ENCODE measurements around the gene KIAA1217. TPM values are rescaled to one million over a fixed set of nuclear protein-coding genes. Genes with fewer than 3 reads are reported as not detected.
A peak's percentile ranks its signal among the peaks of the same experiment; 100 is the strongest.

KIAA1217 gene, protein sequence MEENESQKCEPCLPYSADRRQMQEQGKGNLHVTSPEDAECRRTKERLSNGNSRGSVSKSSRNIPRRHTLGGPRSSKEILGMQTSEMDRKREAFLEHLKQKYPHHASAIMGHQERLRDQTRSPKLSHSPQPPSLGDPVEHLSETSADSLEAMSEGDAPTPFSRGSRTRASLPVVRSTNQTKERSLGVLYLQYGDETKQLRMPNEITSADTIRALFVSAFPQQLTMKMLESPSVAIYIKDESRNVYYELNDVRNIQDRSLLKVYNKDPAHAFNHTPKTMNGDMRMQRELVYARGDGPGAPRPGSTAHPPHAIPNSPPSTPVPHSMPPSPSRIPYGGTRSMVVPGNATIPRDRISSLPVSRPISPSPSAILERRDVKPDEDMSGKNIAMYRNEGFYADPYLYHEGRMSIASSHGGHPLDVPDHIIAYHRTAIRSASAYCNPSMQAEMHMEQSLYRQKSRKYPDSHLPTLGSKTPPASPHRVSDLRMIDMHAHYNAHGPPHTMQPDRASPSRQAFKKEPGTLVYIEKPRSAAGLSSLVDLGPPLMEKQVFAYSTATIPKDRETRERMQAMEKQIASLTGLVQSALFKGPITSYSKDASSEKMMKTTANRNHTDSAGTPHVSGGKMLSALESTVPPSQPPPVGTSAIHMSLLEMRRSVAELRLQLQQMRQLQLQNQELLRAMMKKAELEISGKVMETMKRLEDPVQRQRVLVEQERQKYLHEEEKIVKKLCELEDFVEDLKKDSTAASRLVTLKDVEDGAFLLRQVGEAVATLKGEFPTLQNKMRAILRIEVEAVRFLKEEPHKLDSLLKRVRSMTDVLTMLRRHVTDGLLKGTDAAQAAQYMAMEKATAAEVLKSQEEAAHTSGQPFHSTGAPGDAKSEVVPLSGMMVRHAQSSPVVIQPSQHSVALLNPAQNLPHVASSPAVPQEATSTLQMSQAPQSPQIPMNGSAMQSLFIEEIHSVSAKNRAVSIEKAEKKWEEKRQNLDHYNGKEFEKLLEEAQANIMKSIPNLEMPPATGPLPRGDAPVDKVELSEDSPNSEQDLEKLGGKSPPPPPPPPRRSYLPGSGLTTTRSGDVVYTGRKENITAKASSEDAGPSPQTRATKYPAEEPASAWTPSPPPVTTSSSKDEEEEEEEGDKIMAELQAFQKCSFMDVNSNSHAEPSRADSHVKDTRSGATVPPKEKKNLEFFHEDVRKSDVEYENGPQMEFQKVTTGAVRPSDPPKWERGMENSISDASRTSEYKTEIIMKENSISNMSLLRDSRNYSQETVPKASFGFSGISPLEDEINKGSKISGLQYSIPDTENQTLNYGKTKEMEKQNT (N-terminal part only)
- total RNA-seq (2014; rRNA removed; shearing (Covaris generic)) = 9.4 and 9.6 TPM in 2 replicates

DNA sequence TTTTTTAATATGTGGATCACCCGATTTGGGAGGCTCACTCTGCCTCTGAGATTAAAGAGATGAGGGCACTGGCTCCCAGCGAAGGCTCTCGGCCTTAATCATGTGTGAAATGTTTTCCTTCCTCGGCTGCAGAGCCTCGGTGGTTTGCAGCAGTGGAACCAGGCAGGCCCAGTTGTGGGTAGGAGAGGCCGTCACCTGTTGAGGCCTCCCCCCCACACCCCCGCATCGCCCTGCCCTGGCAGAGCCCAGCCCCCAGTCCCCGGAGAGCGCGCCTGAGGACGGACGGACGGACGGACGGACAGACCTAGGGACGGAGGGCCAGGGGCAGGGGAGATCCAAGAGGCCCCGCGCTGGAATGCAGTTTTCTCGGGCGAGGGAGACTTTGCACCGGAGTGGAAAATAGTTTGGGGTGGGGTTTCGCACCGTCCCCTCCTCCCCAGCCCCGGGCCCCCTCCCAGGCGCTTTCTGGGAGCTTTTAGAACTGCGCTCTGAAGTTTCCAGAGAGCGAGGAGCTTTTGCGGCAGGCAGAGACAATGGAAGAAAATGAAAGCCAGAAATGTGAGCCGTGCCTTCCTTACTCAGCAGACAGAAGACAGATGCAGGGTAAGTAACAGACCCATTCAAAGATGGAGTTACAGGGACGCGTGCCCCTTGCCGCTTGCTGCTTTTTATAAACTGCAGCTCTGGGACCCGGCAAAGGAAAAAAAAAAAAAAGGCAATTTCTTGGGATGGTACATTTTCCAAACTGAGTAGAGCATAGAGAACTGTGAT lies at the start of gene KIAA1217:
TSS of gene KIAA1217 (plus strand) at position 478 of the 771 bp plus-strand sequence. CDS start at position 534, 56 bp downstream.
- peak; percentile 36 for DNase-seq (ENCODE audit: low spot score)

DNA sequence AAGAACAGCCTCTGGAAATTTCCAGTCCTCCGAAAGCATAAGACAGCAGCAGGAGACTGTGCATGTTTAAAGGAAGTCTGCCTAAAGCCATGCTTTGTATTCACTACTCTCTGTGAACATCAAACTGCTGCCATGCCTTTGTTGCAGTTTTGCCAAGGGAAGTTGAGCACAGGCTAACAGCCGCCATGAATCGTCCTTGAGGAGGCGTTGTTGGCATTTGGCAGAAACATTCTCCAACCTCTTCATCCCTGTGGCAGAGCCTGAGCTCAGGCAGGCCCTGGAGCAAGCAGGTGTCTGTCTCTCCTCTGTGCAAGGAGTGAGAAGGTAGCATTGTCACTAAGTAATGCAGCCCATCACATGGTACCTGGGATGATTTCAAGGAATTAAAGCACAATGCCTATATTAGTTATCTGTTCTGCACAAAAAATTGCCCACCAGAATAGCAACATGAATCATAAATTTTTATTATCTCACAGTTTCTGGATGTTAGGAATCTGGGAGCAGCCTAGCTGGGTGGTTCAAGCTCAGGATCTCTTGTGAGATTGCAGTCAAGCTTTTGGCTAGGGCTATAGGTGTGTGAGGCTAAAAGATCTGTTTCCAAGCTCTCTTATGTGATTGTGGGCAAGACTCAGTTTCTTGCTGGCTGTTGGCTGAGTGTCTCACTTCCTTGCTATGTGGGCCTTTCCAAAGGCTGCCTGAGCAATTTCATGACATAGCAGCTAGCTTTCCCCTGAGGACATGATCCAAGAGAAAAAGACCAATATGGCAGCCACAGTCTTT lies 46.5 kb upstream of the KIAA1217 start:
- DNase-seq (ENCODE audit: low spot score) = no peak

DNA sequence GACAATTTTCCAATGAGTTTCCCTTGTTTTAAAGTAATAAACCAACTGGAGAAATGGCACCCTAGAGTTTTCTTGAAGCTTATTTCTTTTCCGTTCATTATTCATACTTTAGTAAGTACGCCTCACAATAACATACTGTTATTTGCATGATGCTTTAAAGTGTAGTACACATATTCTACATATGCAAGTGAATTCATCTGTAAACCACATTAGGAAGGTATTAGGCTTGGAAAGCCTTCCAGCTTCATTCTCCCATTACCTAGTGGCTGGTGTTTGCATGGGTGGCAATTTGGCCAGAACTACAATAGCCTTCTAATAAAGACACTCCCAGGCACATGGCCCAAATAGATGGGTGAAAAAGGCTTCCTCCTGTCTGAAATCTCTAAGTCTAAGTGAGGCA lies 45.5 kb upstream of the KIAA1217 start:
- DNase-seq (ENCODE audit: low spot score) = no peak

DNA sequence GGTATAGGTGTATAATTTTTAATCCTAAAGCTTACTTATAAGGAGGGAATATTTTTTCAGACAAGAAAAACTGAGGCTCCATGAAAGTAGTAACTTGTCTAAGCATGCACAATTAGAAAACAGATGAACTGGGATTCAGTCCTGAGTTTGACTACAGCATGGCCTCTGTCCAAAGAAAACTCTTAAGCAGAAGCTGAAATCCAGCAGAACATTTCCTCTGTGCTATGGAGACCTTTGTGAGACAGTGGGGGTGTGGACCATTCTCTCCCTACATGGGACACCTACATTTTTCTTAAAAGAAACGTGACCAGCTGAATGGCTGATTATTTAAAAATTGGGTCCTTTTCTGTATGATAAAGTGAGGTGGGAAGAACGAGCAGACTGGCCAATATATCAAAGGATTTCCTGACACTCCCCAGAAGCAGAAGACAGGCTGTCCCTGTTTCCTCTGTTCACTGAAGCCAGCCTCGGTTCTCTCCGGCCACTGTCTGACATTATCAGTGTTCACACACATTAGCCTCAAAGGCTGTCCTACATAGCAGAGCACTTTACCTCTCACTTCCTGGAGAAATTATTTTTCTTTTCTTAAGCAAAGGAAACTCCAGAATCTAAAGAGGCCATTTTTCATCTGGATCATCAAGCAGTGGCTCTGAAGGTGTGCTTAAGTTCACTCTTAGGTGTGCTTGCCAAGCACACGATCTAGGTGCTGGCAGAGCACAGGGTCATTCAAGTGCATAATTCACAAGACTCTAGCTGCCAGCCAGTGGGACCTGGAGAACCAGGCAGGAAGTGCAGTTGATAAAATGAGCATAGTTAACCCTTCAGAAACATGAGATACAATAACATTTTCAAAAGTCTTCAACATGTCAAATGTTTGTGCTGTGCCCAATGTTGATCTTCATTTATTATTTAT lies 40.4 kb upstream of the KIAA1217 start:
- no peak for DNase-seq (ENCODE audit: low spot score)

DNA sequence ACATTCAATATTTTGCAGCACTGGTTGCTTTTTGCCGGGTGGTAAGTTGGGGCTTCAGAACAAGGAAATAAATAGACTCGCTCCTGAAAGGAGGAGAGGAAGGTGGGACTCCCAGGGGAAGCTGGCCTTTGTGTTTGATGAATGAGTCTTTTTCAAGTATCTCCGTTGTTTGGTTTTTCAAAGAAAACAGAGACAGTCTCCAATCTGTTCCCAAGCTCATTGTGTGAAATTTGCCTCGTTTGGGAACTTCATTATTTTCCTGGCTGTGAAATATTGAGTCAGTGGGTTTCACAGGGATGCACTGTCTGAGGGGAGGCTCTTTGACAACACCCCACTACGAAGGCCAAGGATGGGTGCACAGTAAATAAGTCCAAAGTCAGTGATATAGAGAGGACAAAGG lies 38.7 kb upstream of the KIAA1217 start:
- no peak for DNase-seq (ENCODE audit: low spot score)

DNA sequence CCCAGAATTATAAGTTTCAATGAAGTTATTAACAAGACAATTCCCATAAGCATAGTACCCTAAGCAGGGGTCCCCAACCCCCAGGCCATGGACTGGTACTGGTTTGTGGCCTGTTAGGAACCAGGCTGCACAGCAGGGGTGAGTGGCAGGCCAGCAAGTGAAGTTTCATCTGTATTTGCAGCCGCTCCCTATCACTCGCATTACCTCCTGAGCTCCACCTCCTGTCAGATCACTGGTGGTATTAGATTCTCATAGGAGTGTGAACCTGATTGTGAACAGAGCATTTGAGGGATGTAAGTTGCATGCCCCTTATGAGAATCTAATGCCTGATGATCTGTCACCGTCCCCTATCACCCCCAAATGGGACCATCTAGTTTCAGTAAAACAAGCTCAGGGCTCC lies 36.0 kb upstream of the KIAA1217 start:
- no peak for DNase-seq (ENCODE audit: low spot score)

DNA sequence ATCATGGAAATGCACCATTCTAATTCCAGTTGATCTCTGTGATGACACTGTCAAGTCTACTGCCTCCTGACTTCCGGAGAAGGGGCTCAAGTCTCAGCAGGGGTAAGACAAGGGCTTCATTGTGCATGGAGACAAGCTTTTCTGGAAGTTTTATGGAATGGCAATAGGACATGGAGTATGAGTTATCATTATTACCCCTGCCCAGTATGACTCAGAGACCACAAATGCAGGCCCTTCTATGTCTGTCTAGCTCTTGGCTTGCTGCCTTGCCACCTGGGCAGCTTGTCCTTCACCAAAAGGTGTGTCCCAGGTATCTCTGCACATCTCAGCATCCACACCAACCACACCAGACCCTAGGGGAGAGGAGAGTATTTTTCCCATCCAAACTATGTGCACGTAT lies 34.9 kb upstream of the KIAA1217 start:
- DNase-seq (ENCODE audit: low spot score) = peak; percentile 44

DNA sequence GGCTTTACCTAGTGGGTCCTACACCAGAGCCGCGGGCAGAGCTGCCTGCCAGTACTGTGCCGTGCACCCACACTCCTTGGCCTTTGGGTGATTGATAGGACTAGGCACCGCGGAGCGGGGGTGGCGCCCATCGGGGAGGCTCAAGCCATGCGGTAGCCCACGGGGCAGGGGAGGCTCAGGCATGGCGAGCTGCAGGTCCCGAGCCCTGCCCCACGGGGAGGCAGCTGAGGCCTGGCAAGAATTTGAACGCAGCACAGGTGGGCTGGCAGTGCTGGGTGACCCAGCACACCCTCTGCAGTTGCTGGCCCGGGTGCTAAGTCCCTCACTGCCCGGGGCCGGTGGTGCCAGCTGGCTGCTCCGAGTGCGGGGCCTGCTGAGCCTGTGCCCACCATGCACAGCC lies 32.3 kb upstream of the KIAA1217 start:
- no peak for DNase-seq (ENCODE audit: low spot score)

DNA sequence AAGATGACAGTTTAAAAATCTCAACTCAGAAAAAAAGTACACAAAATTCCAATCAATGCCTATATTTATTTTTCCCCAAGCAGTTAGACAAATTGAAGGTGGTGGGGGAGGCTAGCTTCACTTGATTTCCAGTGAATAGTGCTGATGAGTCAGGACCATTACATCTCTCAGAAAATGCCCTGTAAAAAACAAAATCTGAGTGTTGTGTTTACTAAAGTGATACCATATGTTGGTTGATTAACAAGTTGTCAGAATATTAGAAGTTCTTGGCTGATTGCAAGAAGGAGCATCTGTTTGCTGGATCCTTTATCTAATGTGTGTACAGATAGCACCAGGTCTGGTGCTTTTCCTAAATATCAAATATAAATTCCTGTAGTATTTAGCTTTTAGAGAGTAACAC lies 31.3 kb upstream of the KIAA1217 start:
- no peak for DNase-seq (ENCODE audit: low spot score)

DNA sequence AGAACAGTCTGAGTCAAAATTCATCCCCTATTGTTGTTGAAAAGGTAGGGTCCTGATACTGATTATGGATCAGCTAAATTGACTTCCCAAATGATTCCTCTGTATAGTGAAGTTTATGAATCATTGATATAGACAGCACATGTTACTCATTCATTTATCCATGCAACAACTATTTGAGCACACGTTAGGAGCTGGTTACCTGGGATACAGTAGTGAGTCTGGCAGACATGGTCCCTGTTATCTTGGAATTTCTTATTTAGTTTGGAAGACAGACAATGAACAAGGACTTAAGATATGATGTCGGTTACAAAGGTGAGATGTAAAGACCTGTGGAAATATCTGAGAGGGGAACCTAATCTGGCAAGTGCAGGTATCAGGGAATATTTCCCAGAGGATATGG lies 28.0 kb upstream of the KIAA1217 start:
- no peak for DNase-seq (ENCODE audit: low spot score)

DNA sequence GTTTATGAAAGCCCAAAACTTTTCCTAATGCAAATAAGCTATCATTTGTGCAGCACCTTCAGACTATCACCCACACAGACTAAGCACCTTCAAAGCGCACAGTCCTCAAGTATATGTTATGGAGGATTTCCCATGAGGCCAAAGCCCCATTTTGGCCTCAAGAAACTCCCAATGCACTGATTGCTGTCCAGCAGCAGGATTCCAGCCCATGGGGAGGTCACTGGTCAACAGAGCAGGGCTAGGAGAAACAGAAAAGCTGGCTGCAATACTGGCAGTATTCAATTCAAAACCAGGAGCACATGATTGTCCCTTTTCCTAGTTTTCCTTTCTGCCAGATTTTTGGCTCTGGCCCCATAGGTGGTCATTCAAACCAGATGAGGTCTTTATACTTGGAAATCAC lies 24.5 kb upstream of the KIAA1217 start:
- DNase-seq (ENCODE audit: low spot score) = no peak

DNA sequence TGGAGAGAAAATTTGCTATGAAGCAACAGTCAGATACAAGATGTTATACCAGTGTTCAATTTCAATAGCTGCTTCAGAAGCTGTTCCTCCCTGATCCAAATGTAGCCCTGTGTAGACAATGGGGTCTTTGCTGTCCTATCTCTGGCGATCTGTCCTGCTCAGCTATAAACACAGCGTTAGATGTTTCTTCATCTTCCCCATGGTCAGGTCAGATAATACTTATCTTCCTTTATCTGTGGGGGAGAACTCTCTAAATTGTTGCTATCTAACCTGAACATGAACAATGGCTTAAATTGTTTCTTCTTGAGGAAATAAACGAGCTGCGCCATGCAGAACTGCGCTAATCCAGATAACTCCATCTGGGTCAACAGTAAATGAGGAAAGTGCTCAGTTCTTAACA lies 15.6 kb upstream of the KIAA1217 start:
- DNase-seq (ENCODE audit: low spot score) = peak; percentile 30

DNA sequence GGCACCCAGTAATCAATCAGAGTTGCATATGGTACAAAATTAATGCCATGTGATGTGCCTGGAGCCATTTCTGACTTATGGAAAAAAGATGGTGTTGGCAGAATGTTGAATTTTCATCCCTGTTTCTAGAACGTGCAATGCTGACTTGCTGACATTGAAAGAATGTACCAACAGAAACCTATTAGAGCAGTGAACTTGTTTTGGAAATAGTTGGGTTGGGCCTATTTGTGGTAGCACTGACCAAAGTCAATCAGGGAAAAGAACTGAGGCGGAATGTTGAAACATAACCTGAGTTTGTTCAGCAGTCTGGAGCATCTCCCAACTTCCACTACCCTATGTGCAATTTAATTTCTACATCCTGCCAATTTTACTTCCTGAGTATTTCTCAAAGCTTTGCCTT lies 11.7 kb upstream of the KIAA1217 start:
- no peak for DNase-seq (ENCODE audit: low spot score)

DNA sequence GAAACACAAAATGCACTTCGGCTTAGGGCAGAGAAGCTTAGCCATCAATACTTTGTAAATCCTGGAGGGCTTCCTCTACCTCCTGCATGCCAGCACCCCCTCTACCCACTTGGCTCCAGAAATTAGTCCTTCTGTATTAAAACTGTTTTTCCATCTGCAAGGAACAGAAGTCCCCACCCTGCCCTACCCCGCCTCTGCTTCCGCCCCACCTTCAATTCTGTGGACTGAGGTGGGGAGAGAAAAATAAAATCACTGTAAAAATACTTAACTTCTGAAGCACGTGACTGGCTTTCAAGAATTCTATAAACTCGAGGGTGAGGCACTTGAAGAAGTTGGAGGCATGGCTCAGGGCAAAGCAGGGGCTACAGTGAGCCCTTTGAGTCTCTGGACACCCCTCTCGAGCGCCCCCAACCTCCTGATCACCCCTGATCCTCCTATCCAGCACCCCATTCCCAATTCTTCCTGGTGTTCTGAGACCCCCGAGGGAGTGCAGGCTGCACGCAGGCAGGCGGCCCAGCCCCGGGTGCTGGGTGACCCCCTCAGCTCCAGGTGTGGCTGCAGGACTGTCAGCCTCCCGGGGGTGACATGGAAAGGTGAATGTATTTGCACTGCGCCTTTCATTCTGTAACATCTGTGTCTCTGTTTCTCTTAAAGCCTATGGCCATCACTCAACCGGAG lies 7.3 kb upstream of the KIAA1217 start:
- no peak for DNase-seq (ENCODE audit: low spot score)

DNA sequence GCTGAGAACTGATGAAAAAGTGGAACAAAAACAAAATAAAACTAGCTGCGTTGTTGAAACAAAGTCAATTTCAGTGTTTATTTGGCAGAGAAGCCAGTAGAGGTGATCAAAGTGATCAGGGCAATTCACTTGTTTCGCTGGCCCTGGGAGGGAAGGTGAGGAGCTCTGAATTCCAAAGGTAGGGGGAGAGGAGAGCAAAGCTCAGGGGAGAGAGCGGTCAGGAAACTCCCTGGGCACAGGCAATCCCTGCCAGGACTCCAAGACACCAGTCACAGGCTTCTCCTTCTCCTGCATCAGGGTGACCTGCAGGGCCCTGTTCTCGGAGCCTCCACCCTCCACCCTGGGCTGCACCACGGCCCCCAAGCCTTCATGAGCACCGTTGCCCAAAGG lies 6.8 kb upstream of the KIAA1217 start:
- DNase-seq (ENCODE audit: low spot score) = no peak

DNA sequence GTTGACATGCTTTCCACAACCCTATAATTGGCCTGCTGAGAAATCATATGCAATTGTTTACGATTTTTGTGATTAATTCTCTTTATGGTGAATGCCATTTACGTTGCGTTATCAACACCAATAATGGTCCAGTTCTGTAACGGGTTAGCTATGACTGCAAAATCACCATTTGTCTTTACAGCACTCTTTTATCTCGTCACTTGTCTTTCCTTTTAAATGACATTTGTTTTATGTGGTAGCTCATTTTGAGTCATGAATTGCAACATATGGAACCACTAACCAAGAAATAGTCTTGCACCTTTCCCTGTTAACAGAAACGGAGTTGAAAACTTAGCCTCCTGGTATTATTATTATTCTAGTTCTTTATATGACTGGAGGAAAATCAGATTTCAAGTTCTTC lies 3.1 kb upstream of the KIAA1217 start:
- no peak for DNase-seq (ENCODE audit: low spot score)

DNA sequence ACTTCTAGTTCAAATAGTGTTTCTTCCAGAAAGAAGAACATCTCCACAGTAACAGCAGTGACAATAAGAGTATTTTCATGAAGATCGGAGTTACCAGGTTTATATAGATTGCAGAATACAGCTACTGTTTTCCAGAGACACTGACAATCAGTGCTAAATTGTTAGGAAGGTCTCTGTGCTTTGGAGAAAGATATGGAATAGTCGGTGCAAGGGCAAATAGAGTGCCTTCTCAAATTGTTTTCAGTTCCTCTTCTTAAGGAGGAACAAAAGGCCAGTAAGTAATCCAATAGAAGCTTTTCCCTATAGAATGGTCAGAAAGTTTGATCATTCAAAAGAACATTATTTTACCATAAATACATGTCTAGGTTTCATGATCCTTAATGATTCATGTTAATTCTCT lies 2.6 kb upstream of the KIAA1217 start:
- DNase-seq (ENCODE audit: low spot score) = no peak

DNA sequence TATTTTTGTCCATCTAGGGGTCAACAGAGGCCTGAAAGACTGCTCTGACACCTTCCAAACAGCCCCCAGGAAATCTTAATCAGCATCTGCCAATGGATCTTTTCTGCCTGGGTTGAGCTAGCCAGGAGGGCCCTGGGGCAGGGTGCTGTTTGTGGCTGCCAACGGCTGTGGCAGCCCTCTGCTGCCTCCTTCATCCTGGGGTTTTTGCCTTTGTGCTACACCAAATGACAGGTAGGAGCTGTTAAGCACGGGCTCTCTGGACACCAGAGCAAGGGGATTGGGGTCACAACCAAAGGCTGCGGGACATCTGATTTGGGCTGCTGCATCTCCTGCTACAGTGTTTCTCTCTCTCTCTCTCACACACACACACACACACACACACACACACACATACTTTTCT lies 2.0 kb upstream of the KIAA1217 start:
- no peak for DNase-seq (ENCODE audit: low spot score)

DNA sequence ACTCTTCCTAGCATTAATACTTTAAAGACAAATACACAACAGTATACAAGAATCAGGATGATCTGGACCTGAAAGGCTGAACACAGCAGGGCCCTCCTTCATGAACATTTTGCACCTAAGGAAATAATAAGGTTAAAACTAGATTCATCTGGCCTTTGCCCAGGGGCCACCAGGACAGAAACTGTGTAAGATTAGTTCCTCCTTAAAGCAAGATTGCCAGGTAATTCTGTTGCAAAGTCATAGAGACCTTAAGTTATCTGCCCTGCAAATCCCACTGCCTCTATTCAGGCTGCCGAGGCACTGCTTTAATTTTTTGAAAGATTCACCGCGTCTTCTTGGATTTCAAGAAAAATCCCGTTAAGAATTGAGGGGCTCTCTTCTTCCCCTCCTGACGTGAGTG lies 1.6 kb upstream of the KIAA1217 start:
- peak; percentile 32 for DNase-seq (ENCODE audit: low spot score)
